ENCODE data around the gene RHAG.

Gene RHAG

GRCh38 chr6:49649988-49650387, 13.3 kb upstream of the RHAG start:
- ChIA-PET CTCF (no interaction called here), POLR2A (no interaction called here)
- TF ChIP-seq CTCF (IDR thresholded peaks at IDR 0.05; ENCODE audit: insufficient read depth, low read length, missing control alignments) = no peak
- no peak for DNase-seq (ENCODE audit: low read depth, low spot score)
- H3K4me3 ChIP-seq (ENCODE audit: low read depth, low read length) = no peak overlapping the region

- CTCF ChIA-PET = no interaction called here
Observed at GRCh38 chr6:49648036-49648435, 11.4 kb upstream of the RHAG start.

GRCh38 chr6:49647476-49647875, 10.8 kb upstream of the RHAG start:
- ChIA-PET CTCF (no interaction called here), POLR2A (no interaction called here)
- DNase-seq (ENCODE audit: low read depth, low spot score) = no peak
- no peak overlapping the region for H3K4me3 ChIP-seq (ENCODE audit: low read depth, low read length)
- no peak for TF ChIP-seq CTCF (IDR thresholded peaks at IDR 0.05; ENCODE audit: insufficient read depth, low read length, missing control alignments)

More at GRCh38 chr6:49648036-49648435, 11.4 kb upstream of the RHAG start:
- H3K4me3 ChIP-seq (ENCODE audit: low read depth, low read length) = no peak overlapping the region
- TF ChIP-seq CTCF (IDR thresholded peaks at IDR 0.05; ENCODE audit: insufficient read depth, low read length, missing control alignments) = no peak
- no peak for DNase-seq (ENCODE audit: low read depth, low spot score)
- POLR2A ChIA-PET = no interaction called here

- CTCF ChIA-PET = no interaction called here
- no peak overlapping the region for H3K4me3 ChIP-seq (ENCODE audit: low read depth, low read length)
- no peak for DNase-seq (ENCODE audit: low read depth, low spot score)
- no peak for TF ChIP-seq CTCF (IDR thresholded peaks at IDR 0.05; ENCODE audit: insufficient read depth, low read length, missing control alignments)
- POLR2A ChIA-PET = no interaction called here
Observed at GRCh38 chr6:49646942-49647341, 10.3 kb upstream of the RHAG start.

GRCh38 chr6:49646130-49646824, 9.6 kb upstream of the RHAG start:
- TF ChIP-seq CTCF (IDR thresholded peaks at IDR 0.05; ENCODE audit: insufficient read depth, low read length, missing control alignments) = no peak
- CTCF ChIA-PET = no interaction called here
- no peak for DNase-seq (ENCODE audit: low read depth, low spot score)

GRCh38 chr6:49645139-49645538, 8.5 kb upstream of the RHAG start:
- no peak for TF ChIP-seq CTCF (IDR thresholded peaks at IDR 0.05; ENCODE audit: insufficient read depth, low read length, missing control alignments)
- POLR2A ChIA-PET = no interaction called here
- CTCF ChIA-PET = no interaction called here
- no peak for DNase-seq (ENCODE audit: low read depth, low spot score)
- H3K4me3 ChIP-seq (ENCODE audit: low read depth, low read length) = no peak overlapping the region

More at GRCh38 chr6:49646130-49646824, 9.6 kb upstream of the RHAG start:
- H3K4me3 ChIP-seq (ENCODE audit: low read depth, low read length) = no peak overlapping the region
- POLR2A ChIA-PET = no interaction called here
